ENCODE measurements around the gene DPP10.

Gene DPP10

GRCh38 chr2:114609203-114609602, 166.8 kb downstream of the DPP10 start:
- DNase-seq (ENCODE audit: low spot score): no peak

GRCh38 chr2:114609801-114610200, 167.4 kb downstream of the DPP10 start:
- no peak for DNase-seq (ENCODE audit: low spot score)

- DNase-seq (ENCODE audit: low spot score): no peak
These were observed 168.2 kb downstream of the DPP10 start for GRCh38 chr2:114610677-114611076.

- no peak for DNase-seq (ENCODE audit: low spot score)
These were observed 172.2 kb downstream of the DPP10 start for GRCh38 chr2:114614592-114614991.

- no peak for DNase-seq (ENCODE audit: low spot score)
These were observed 186.0 kb downstream of the DPP10 start for GRCh38 chr2:114628481-114628880.

GRCh38 chr2:114631146-114631545, 188.7 kb downstream of the DPP10 start:
- no peak for DNase-seq (ENCODE audit: low spot score)

GRCh38 chr2:114642166-114642770, 199.8 kb downstream of the DPP10 start:
- DNase-seq (ENCODE audit: low spot score): no peak

- no peak for DNase-seq (ENCODE audit: low spot score)
These were observed 200.6 kb downstream of the DPP10 start for GRCh38 chr2:114642988-114643553.

- DNase-seq (ENCODE audit: low spot score): no peak
These were observed 209.5 kb downstream of the DPP10 start for GRCh38 chr2:114651933-114652332.

GRCh38 chr2:114659880-114660279, 217.4 kb downstream of the DPP10 start:
- DNase-seq (ENCODE audit: low spot score): no peak

GRCh38 chr2:114661971-114662939, 219.8 kb downstream of the DPP10 start:
- DNase-seq (ENCODE audit: low spot score): no peak

GRCh38 chr2:114668415-114668814, 226.0 kb downstream of the DPP10 start:
- DNase-seq (ENCODE audit: low spot score): no peak

- DNase-seq (ENCODE audit: low spot score): no peak
These were observed 240.8 kb downstream of the DPP10 start for GRCh38 chr2:114683251-114683650.

- no peak for DNase-seq (ENCODE audit: low spot score)
These were observed 242.0 kb downstream of the DPP10 start for GRCh38 chr2:114684403-114684802.

- DNase-seq (ENCODE audit: low spot score): no peak
These were observed 242.7 kb downstream of the DPP10 start for GRCh38 chr2:114685102-114685501.

- no peak for DNase-seq (ENCODE audit: low spot score)
These were observed 245.8 kb downstream of the DPP10 start for GRCh38 chr2:114688241-114688640.

GRCh38 chr2:114698520-114698919, 256.1 kb downstream of the DPP10 start:
- DNase-seq (ENCODE audit: low spot score): no peak

- no peak for DNase-seq (ENCODE audit: low spot score)
These were observed 257.0 kb downstream of the DPP10 start for GRCh38 chr2:114699423-114699944.

GRCh38 chr2:114700440-114700839, 258.0 kb downstream of the DPP10 start:
- no peak for DNase-seq (ENCODE audit: low spot score)

- DNase-seq (ENCODE audit: low spot score): no peak
These were observed 267.8 kb downstream of the DPP10 start for GRCh38 chr2:114709936-114710850.

- no peak for DNase-seq (ENCODE audit: low spot score)
These were observed 271.9 kb downstream of the DPP10 start for GRCh38 chr2:114714313-114714712.

- no peak for DNase-seq (ENCODE audit: low spot score)
These were observed 274.6 kb downstream of the DPP10 start for GRCh38 chr2:114717049-114717448.

All from COLO829 (cell line).